ENCODE measurements around the gene PSMA5.

DNA sequence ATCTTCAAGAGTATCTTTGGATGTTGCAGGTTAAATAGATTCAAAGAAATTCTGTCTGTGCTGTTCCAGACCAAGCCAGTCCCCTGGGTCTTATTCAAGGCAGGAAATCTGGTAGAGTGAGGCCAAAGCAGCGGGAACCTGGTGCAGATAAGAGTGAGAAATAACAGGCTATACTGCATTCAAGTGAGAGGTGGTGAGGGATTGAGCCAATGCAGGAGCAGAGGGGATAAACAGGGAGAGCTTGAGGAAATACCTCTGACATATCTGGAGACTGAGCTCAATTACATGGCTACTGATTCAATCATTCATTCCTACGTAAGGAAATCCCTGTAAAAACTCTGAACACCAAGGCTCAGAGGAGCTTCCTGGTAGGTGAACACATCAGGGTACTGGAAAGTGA is 17.2 kb upstream of the PSMA5 start:
- TF ChIP-seq POLR2AphosphoS5 (IDR thresholded peaks at IDR 0.05) (no peak), CTCF (IDR thresholded peaks at IDR 0.05) (no peak), POLR2A (IDR thresholded peaks at IDR 0.05) (no peak)

All from upper lobe of left lung (tissue), 4 donors.